Transverse colon (tissue), 4 donors: ENCODE data around the gene SLC6A7.

ENCODE experiments used
- EP300 ChIP-seq: sonication (generic); formaldehyde crosslinking; IDR thresholded peaks from one replicate; pipeline ENCODE4 v1.6.1; 2017; ENCODE audit warnings: antibody characterized with exemption, low read depth
- POLR2A ChIP-seq: fragments of 450-650 bp; IDR thresholded peaks from one replicate; pipeline ENCODE4 v1.6.1; 2016; ENCODE audit warnings: antibody characterized with exemption, mild to moderate bottlenecking, moderate library complexity
- POLR2AphosphoS5 ChIP-seq, 3 donors: sonication (generic); formaldehyde crosslinking; IDR thresholded peaks; one replicate each; pipeline ENCODE4 v1.6.1; 2016; ENCODE audit warnings: antibody characterized with exemption in 3 of 3
- TF ChIP-seq, protein P1 (sequence below), 5 experiments: fragments of 200-600 bp in 3 of 5; fragments of 450-650 bp in 2 of 5; sonication (generic) in 3 of 5; IDR thresholded peaks; 1 replicate in 2 of 5; 2 replicates in 3 of 5; pipeline ENCODE4 v1.5.1; 2016 to 2017; ENCODE audit warnings: antibody characterized with exemption in 5 of 5, inconsistent platforms in 3 of 5, mild to moderate bottlenecking in 2 of 5, moderate library complexity in 1 of 5

DNA sequence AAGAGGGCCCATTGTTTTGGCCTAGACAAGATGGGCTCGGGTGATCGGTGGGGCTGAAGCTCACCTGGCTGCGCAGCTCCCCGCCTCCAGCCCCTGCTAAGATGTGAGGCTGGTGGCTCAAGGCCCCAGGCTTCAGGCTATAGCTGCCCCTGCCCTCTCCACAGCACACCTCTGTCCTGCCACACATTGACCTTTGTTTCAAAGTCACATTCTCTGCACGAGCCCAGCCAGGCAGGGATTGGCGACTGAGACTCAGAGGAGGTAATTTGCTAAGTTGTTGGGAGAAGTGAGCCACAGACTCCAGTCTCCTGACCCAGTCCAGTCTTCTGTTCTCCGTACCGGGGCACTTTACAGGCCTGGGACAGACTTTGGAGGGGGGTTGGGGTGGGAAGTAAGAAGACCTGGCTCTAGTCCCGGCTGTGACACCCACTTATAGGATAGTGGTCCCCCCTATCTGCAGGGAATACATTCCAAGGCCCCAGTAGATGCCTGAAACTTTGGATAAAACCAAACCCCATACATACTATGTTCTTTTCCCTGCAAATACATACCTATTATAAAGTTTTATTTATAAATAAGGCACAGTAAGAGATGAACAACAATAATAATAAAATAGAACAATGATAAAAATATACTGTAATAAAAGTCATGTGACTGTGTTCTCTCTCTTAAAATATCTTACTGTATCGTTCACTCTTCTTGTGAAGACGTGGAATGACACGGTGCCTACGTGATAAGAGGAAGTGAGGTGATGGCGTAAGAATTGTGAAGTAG lies 47.5 kb upstream of the SLC6A7 start:
- TF ChIP-seq, protein P1, sequence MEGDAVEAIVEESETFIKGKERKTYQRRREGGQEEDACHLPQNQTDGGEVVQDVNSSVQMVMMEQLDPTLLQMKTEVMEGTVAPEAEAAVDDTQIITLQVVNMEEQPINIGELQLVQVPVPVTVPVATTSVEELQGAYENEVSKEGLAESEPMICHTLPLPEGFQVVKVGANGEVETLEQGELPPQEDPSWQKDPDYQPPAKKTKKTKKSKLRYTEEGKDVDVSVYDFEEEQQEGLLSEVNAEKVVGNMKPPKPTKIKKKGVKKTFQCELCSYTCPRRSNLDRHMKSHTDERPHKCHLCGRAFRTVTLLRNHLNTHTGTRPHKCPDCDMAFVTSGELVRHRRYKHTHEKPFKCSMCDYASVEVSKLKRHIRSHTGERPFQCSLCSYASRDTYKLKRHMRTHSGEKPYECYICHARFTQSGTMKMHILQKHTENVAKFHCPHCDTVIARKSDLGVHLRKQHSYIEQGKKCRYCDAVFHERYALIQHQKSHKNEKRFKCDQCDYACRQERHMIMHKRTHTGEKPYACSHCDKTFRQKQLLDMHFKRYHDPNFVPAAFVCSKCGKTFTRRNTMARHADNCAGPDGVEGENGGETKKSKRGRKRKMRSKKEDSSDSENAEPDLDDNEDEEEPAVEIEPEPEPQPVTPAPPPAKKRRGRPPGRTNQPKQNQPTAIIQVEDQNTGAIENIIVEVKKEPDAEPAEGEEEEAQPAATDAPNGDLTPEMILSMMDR (IDR thresholded peaks at IDR 0.05) = no peak
- TF ChIP-seq POLR2AphosphoS5 (IDR thresholded peaks at IDR 0.05) (no peak), POLR2A (no peak), EP300 (no peak)
